Bladder microvascular endothelial cell (primary cell): ENCODE data around the gene QARS1. TPM values are rescaled to one million over a fixed set of nuclear protein-coding genes. Genes with fewer than 3 reads are reported as not detected.

Source experiments
- total RNA-seq: library from RNA; depleted of rRNA; stranded (reverse); fragments of >200 nt; gene quantifications from 2 replicates; pipeline ENCODE4 v1.2.3, GENCODE V29; 2014

The QARS1 gene
- 272 and 301 TPM in 2 replicates for total RNA-seq

DNA sequence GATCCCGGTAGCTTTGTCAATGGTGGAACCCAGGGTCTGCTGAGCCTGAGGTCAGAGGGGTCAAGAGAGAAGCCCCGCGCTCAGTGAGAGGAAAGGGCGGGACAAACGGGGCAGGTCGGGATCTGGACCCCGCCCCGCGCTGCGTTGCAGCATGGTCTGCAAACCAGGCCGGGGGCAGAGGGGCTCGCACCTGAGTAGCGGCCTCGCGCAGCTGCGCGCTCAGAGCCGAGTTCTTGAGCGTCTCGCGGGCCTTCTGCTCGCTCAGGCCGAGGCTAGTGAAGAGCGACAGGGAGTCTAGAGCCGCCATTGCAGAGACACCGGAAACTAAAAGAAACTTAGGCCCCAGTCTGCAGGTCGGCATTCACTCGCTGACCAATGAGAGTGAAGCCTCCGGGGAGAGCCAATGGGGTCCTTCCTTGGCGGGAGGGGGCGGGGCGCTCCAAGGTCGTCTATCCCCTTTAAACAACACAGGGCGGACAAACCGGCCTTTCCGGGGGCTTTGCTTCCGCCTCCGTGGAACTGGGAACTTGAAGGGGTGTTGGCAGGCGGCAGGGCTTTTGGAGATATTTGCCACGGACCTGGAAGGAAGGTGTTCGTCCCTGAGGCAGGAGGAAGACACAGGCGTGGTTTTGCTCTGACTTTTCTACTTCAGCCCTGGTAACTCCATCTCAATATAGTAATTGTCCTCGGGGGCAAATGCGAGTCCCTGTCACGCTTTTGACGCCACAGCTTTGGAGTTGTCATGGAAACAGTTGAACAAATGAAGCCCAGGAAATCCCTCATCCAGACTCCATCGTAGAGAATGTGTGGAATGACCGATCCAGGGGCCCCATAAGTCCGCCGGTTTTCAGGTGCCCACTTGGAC is at the start of gene QARS1:
Gene QARS1, minus strand, starts transcription at position 331 of the 865 bp plus-strand sequence. Its CDS starts 24 bp downstream, at position 307.

DNA sequence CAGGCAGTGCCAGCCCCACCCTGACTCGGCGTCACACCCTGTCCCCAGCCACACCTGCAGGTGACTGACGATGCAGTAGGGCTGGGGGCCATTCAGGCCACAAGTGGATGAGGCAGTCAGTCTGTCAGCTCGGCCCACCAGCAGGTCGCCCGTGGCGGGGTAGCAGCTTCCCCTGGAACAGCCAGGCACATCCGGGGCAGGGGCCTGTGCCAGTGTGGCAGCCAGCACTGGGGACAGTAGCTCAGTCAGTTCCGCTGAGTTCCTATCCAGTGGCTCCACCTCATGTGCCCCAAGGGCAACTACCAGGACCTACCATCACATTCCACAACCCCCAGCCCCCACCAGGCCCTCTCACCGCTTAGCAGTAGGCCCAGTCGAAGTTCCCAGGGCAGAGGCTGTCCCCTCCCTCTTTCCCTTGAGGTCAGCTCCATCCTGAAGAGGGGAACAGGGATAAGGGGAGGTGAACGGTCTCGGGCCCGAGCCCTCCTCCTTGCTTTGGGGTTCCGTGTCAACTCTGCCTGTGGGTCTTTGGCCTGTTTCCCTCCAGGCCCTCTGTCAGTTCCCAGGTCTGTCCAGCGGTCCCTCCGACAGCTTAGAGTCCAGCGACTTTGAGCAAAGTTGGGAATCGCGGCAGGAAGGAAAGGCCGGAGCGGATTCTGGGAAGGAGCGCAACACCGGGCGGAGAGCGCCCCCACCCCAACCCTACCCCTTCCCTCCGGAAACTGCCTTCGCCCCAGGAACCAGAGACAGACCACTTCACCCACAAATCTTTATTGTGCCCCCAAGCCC is 28.1 kb upstream of the QARS1 start, which contains the start of gene LAMB2:
Gene LAMB2, minus strand, starts transcription at position 614 of the 789 bp plus-strand sequence. Its CDS starts 183 bp downstream, at position 431.

DNA sequence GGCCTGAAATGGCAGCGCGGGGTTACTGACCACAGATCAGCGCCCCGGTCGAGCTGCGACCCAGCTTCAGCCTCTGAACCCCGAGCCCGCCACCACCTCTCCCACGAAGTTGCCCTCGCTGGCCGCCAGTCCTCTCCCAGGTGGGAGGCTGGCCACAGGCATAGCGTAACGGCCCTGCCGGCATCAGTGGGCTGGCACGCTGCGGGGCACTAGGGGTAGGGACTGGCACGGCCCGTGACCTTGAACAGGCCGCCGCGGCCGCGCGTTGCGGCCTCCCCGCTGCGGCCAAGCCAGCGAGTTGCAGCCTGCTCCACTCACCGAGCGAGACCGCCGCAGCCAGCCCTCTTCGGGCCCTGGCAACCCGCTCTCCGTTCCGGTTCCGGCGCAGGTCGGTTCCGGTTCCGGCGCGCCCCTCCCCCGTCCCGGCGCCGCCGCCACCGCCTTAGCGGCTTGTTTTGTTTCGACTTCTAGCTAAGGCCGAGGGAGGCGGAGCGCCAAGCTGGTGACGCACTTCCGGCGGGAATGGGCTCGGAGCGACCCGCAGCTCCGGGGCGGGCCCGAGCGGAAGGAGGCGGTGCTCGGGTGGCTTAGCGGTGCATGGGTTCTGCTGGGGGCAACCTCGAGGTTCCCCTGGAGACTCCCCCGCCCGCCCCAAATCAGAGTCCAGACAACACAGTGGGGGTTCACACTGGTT is 16.0 kb upstream of the QARS1 start, which contains the start of gene USP19:
Gene USP19, minus strand, starts transcription at position 386 of the 694 bp plus-strand sequence. CDS start 1,678 bp downstream, outside the sequence.

DNA sequence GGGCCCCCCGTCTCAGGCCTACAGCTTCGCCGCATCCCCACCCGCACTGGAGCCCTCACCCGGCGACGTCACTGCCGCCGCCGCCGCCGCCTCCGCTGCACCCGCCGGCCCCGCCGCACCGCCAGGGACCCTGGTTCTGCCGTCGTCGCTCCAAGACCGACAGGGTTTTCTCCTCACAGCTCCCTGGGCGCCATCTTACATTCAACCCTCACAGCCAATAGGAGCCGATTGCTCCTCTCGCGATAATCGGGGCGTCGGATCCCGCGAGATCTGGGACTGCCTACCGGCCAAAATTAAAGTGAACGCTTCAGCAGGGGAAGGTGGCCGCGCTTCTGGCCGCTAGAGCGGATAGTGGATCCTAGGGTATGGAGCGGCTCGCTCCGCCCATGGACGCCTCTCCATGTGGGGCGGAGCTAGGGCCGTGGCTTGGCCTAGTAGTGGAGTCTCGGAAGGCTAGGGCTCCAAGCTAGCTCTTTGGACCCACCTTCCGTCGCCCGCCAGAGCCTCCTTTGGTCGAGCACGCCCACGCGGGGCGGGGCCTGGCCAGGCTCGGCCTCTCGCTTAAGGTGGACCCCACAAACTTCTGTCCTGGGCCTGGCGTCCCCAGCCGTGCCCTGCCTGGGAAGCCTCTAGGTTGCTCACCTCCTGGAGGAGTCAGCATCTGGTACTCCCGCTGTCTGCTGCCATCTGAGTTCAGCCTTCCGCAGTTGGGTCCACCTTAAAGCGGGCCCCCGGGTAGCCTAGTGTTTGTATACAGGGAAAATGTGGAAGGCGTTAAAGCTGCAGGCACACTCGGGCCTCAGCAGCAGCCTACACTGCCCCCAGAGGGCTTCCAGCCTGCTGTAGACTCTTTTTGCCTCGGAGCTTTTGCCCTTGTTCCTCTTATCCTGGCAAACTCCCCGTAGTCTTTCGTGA is 10.4 kb downstream of the QARS1 start, which contains the start of gene QRICH1:
Gene QRICH1, minus strand, starts transcription at position 219 of the 915 bp plus-strand sequence. CDS start 17,054 bp downstream, outside the sequence.

Other genes starting within 250 kb of the QARS1 start
- gene SLC25A20, start 205.9 kb downstream of the QARS1 start, total RNA-seq: 19.3 and 31.0 TPM in 2 replicates
- gene ARIH2, start 185.9 kb downstream of the QARS1 start, total RNA-seq: 36.6 and 102 TPM in 2 replicates
- 14.2 and 18.0 TPM in 2 replicates for gene P4HTM, start 114.5 kb downstream of the QARS1 start, total RNA-seq
- gene WDR6, start 97.4 kb downstream of the QARS1 start, total RNA-seq: 55.0 and 141 TPM in 2 replicates
- 31.6 and 34.1 TPM in 2 replicates for gene DALRD3, start 86.2 kb downstream of the QARS1 start, total RNA-seq
- gene NDUFAF3, start 82.6 kb downstream of the QARS1 start, total RNA-seq: 45.0 and 63.7 TPM in 2 replicates
- 210 and 242 TPM in 2 replicates for gene IMPDH2, start 75.4 kb downstream of the QARS1 start, total RNA-seq
- gene QRICH1, start 10.7 kb downstream of the QARS1 start, total RNA-seq: 65.7 and 68.7 TPM in 2 replicates
- gene USP19, start 16.1 kb upstream of the QARS1 start, total RNA-seq: 29.8 and 54.9 TPM in 2 replicates
- gene LAMB2, start 28.3 kb upstream of the QARS1 start, total RNA-seq: 745 and 1,550 TPM in 2 replicates
- 13.4 and 17.4 TPM in 2 replicates for gene CCDC71, start 61.6 kb upstream of the QARS1 start, total RNA-seq
- 43.3 and 55.2 TPM in 2 replicates for gene KLHDC8B, start 66.8 kb upstream of the QARS1 start, total RNA-seq
- gene C3orf62, start 172.5 kb upstream of the QARS1 start, total RNA-seq: 0.97 and 2.0 TPM in 2 replicates
- 24.4 and 47.2 TPM in 2 replicates for gene USP4, start 235.3 kb upstream of the QARS1 start, total RNA-seq